MCF 10A (cell line): ENCODE measurements around the gene SLC12A3. TPM values are rescaled to one million over a fixed set of nuclear protein-coding genes. Genes with fewer than 3 reads are reported as not detected.

Experiments
- BruUV-seq: library from RNA; stranded (reverse); fragments of 400-500 nt; replicated peaks from 2 replicates; lab custom pipeline; 2021; lab: Mats Ljungman, UMichigan
- CTCF ChIA-PET: fragments of 300-600 bp; sonication (Branson Sonifier 250); formaldehyde crosslinking; extraction: SDS; loops from one replicate; lab custom pipeline; 2021; ENCODE audit warnings: antibody characterized with exemption, inconsistent platforms; lab: Yijun Ruan, JAX
- POLR2A ChIA-PET: fragments of 300-600, 350-650 bp; sonication (Branson Sonifier 250); formaldehyde crosslinking; extraction: SDS; loops from one replicate; lab custom pipeline; 2020; ENCODE audit warnings: antibody characterized with exemption, inconsistent platforms; lab: Yijun Ruan, JAX
- DNase-seq: peaks from one replicate; pipeline ENCODE4 v3.0.0-alpha.2; 2018; ENCODE audit not compliant: unreplicated experiment
- H3K27ac Mint-ChIP-seq: one replicate; pipeline ENCODE4 v1.8.0; 2022; ENCODE audit warnings: mild to moderate bottlenecking, low read depth, mixed read lengths; ENCODE audit not compliant: unreplicated experiment
- H3K27me3 Mint-ChIP-seq: one replicate; pipeline ENCODE4 v1.8.0; 2022; ENCODE audit warnings: mixed read lengths; ENCODE audit not compliant: insufficient read depth, unreplicated experiment
- H3K36me3 Mint-ChIP-seq: one replicate; pipeline ENCODE4 v1.8.0; 2022; ENCODE audit warnings: mild to moderate bottlenecking, moderate library complexity, mixed read lengths; ENCODE audit not compliant: insufficient read depth, unreplicated experiment
- H3K4me1 Mint-ChIP-seq: one replicate; pipeline ENCODE4 v1.8.0; 2022; ENCODE audit warnings: mixed read lengths; ENCODE audit not compliant: insufficient read depth, unreplicated experiment
- H3K4me3 Mint-ChIP-seq: one replicate; pipeline ENCODE4 v1.8.0; 2022; ENCODE audit warnings: mild to moderate bottlenecking, moderate library complexity, mixed read lengths; ENCODE audit not compliant: unreplicated experiment
- H3K9me3 Mint-ChIP-seq: one replicate; pipeline ENCODE4 v1.8.0; 2022; ENCODE audit warnings: mixed read lengths; ENCODE audit not compliant: unreplicated experiment
- intact Hi-C: fragments of 100-400 bp; cut with micrococcal nuclease; formaldehyde crosslinking; loops from 2 replicates; pipeline ENCODE4 v1.14.1; 2022
- total RNA-seq: library from RNA; stranded (reverse); gene quantifications from 2 replicates; pipeline ENCODE4 v1.2.3, GENCODE V29; 2022
- TF ChIP-seq, protein P1 (sequence below): fragments of 200-600 bp; IDR thresholded peaks from one replicate; pipeline ENCODE4 v1.8.0; 2022; ENCODE audit warnings: antibody characterized with exemption, mild to moderate bottlenecking; ENCODE audit not compliant: unreplicated experiment

The SLC12A3 gene
- total RNA-seq, 1 experiment from 2014 or later, result not detected

DNA sequence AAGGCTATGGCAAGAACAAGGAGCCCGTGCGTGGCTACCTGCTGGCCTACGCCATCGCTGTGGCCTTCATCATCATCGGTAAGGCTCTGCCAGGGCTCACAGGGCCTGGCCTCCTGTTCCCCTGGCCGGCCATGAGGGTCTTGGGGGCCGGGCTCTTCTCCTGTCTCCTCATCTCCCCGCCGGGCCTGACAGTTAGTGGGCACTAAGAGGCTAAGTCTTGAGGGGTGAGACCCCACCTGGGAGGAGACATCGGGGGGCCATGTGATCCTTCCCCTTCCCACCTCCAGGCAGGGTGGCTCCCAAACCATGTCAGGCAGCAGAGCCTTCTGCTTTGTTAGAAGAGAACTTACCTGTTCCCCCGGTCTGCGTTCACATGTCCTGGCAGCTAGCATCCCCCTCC, 15.2 kb downstream of the SLC12A3 start:
- intact Hi-C loops, result no loop called here
- POLR2A ChIA-PET, result no interaction called here
- Mint-ChIP-seq H3K27ac (no peak overlapping the region), H3K36me3 (no peaks in the 10 kb centered on the region), H3K4me1 (no peaks in the 10 kb centered on the region), H3K4me3 (no peak overlapping the region), H3K27me3 (no peaks in the 10 kb centered on the region), H3K9me3 (no peaks in the 10 kb centered on the region)
- no TSS peak for BruUV-seq
- CTCF ChIA-PET, result no interaction called here
- TF ChIP-seq, protein P1, sequence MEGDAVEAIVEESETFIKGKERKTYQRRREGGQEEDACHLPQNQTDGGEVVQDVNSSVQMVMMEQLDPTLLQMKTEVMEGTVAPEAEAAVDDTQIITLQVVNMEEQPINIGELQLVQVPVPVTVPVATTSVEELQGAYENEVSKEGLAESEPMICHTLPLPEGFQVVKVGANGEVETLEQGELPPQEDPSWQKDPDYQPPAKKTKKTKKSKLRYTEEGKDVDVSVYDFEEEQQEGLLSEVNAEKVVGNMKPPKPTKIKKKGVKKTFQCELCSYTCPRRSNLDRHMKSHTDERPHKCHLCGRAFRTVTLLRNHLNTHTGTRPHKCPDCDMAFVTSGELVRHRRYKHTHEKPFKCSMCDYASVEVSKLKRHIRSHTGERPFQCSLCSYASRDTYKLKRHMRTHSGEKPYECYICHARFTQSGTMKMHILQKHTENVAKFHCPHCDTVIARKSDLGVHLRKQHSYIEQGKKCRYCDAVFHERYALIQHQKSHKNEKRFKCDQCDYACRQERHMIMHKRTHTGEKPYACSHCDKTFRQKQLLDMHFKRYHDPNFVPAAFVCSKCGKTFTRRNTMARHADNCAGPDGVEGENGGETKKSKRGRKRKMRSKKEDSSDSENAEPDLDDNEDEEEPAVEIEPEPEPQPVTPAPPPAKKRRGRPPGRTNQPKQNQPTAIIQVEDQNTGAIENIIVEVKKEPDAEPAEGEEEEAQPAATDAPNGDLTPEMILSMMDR, result no peak
- DNase-seq, result no peak

DNA sequence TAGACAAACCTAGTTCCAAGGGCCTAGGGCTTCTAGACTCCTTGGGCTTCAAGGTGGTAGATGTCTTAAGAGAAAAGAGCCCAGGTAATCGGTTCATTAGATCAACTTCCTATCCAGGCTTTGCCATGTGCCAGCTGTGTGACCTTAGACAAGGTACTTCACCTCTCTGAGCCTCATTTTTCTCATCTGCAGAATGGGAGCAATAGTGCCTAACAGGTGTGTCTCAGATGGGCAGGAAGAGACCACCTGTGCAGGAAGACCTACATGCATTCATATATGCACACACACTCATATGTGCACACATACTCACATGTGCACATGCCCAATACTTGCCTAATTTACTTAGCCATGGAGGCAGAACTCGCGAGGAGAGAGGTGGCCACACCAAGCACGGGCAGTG, 15.7 kb downstream of the SLC12A3 start:
- Mint-ChIP-seq H3K9me3 (no peaks in the 10 kb centered on the region), H3K4me3 (no peak overlapping the region), H3K36me3 (no peaks in the 10 kb centered on the region), H3K27me3 (no peaks in the 10 kb centered on the region), H3K27ac (no peak overlapping the region), H3K4me1 (no peaks in the 10 kb centered on the region)
- intact Hi-C loops, result no loop called here
- CTCF ChIA-PET, result no interaction called here
- TF ChIP-seq, protein P1, result no peak
- no peak for DNase-seq
- POLR2A ChIA-PET, result no interaction called here
- no TSS peak for BruUV-seq

DNA sequence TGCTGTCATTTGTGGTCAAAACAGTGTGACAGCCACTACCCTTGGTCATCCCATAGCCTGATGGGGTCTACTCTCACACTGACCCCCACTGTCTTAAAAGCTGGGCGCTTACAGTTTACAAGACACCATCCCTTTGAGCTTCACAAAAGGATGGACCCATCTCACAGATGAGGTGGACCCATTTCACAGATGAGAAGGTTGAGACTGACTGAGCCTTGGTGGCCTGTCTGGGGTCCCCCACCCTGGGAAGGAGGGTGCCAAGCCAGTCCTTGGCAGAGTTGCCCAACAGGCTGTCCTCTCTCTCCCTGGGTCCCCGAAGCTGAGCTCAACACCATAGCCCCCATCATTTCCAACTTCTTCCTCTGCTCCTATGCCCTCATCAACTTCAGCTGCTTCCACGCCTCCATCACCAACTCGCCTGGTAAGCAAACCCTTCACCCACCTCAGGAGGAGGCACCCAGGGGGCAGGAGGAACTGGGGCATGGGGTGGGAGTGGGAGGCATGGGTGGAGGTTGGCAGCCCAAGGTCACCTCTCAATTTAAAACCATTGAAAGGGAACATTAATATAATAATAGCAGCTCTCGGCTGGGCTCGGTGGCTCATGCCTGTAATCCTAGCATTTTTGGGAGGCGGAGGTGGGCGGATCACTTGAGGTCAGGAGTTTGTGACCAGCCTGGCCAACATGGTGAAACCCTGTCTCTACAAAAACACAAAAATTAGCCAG, 17.2 kb downstream of the SLC12A3 start:
- TF ChIP-seq, protein P1, result no peak
- H3K4me3 Mint-ChIP-seq, result no peak overlapping the region
- BruUV-seq, result no TSS peak
- H3K4me1 Mint-ChIP-seq, result no peaks in the 10 kb centered on the region
- H3K27ac Mint-ChIP-seq, result no peak overlapping the region
- no peaks in the 10 kb centered on the region for H3K9me3 Mint-ChIP-seq
- no peaks in the 10 kb centered on the region for H3K36me3 Mint-ChIP-seq
- intact Hi-C loops, result no loop called here
- POLR2A ChIA-PET, result interaction anchor here (0.5 to 1.1 kb wide), 3 partner anchors 49 to 187 kb away, joined by 3 to 4 read pairs (median 3); partner anchors contain the start of gene HERPUD1
- no peak for DNase-seq
- H3K27me3 Mint-ChIP-seq, result no peaks in the 10 kb centered on the region
- CTCF ChIA-PET, result interaction anchor here (0.7 kb wide), 1 partner anchor 38 kb away, joined by 3 read pairs; no protein-coding TSS in a partner anchor

DNA sequence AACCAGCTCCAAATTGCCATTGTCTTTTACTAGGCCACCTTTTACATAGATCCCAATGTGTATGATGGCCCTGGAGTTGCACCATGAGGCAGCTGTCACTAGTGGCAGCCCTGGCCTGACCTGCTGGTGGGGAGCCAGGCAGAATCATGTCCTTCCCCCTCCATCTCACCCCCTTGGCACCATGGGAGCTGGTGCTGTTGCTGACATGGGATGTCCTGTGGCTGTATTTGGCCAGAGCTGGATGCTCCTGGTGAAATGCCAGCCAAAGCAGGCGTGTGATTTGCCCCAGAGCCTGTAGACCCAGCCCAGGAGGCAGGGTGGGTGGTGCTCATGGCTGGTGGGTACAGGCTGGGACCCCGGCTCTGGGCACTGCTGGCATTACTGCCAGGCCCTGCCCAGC, 18.6 kb downstream of the SLC12A3 start:
- no peak for DNase-seq
- no peak overlapping the region for H3K27ac Mint-ChIP-seq
- POLR2A ChIA-PET, result interaction anchor here (0.8 kb wide), 1 partner anchor 40 kb away, joined by 3 read pairs; no protein-coding TSS in a partner anchor
- intact Hi-C loops, result no loop called here
- no peaks in the 10 kb centered on the region for H3K27me3 Mint-ChIP-seq
- no peak overlapping the region for H3K4me3 Mint-ChIP-seq
- no peaks in the 10 kb centered on the region for H3K4me1 Mint-ChIP-seq
- CTCF ChIA-PET, result interaction anchor here (1.1 kb wide), 1 partner anchor 86 kb away, joined by 3 read pairs; no protein-coding TSS in a partner anchor
- no TSS peak for BruUV-seq
- TF ChIP-seq, protein P1, result no peak
- no peaks in the 10 kb centered on the region for H3K36me3 Mint-ChIP-seq
- no peaks in the 10 kb centered on the region for H3K9me3 Mint-ChIP-seq
